ENCODE data around the gene LEKR1. TPM values are rescaled to one million over a fixed set of nuclear protein-coding genes. Genes with fewer than 3 reads are reported as not detected.

LEKR1 gene
- total RNA-seq, 1 donor from 2014 or later = 5.8 TPM

GRCh38 chr3:157042226-157042625, 216.1 kb downstream of the LEKR1 start:
- no peaks in the 10 kb centered on the region for H3K4me1 ChIP-seq
- no peak overlapping the region for H3K27ac ChIP-seq
- no peak for ATAC-seq
- H3K9me3 ChIP-seq = no peaks in the 10 kb centered on the region
- no peaks in the 10 kb centered on the region for H3K36me3 ChIP-seq
- no peak for DNase-seq
- no peak overlapping the region for H3K4me3 ChIP-seq
- intact Hi-C loops (cut with DNase I) = no loop called here
- no peak for TF ChIP-seq CTCF (IDR thresholded peaks at IDR 0.05)
- H3K27me3 ChIP-seq (ENCODE audit: low read depth) = no peaks in the 10 kb centered on the region

GRCh38 chr3:157043771-157044170, 217.6 kb downstream of the LEKR1 start:
- no peak for TF ChIP-seq CTCF (IDR thresholded peaks at IDR 0.05)
- Histone ChIP-seq H3K27ac (no peak overlapping the region), H3K9me3 (no peaks in the 10 kb centered on the region), H3K36me3 (no peaks in the 10 kb centered on the region), H3K27me3 (ENCODE audit: low read depth) (no peaks in the 10 kb centered on the region), H3K4me1 (no peaks in the 10 kb centered on the region), H3K4me3 (no peak overlapping the region)
- intact Hi-C loops (cut with DNase I) = no loop called here
- DNase-seq = no peak
- no peak for ATAC-seq

- no peak overlapping the region for H3K4me3 ChIP-seq
- H3K27ac ChIP-seq = no peak overlapping the region
- no peak for TF ChIP-seq CTCF (IDR thresholded peaks at IDR 0.05)
- ATAC-seq (no peak), DNase-seq (no peak)
- H3K36me3 ChIP-seq = no peaks in the 10 kb centered on the region
- H3K27me3 ChIP-seq (ENCODE audit: low read depth) = no peaks in the 10 kb centered on the region
- H3K9me3 ChIP-seq = no peaks in the 10 kb centered on the region
- intact Hi-C loops (cut with DNase I) = no loop called here
- no peaks in the 10 kb centered on the region for H3K4me1 ChIP-seq
Observed at GRCh38 chr3:157045238-157045850, 219.2 kb downstream of the LEKR1 start.

- Histone ChIP-seq H3K27ac (no peak overlapping the region), H3K36me3 (no peaks in the 10 kb centered on the region), H3K4me1 (no peaks in the 10 kb centered on the region), H3K9me3 (no peaks in the 10 kb centered on the region), H3K4me3 (no peak overlapping the region), H3K27me3 (ENCODE audit: low read depth) (no peaks in the 10 kb centered on the region)
- ATAC-seq = no peak
- intact Hi-C loops (cut with DNase I) = no loop called here
- TF ChIP-seq CTCF (IDR thresholded peaks at IDR 0.05) = no peak
- DNase-seq = no peak
Observed at GRCh38 chr3:157046520-157046919, 220.4 kb downstream of the LEKR1 start.

GRCh38 chr3:157051055-157051454, 224.9 kb downstream of the LEKR1 start:
- no peak for TF ChIP-seq CTCF (IDR thresholded peaks at IDR 0.05)
- H3K27ac ChIP-seq = no peak overlapping the region

More at GRCh38 chr3:157051055-157051454, 224.9 kb downstream of the LEKR1 start:
- H3K4me3 ChIP-seq = no peak overlapping the region
- no peak for ATAC-seq
- no peaks in the 10 kb centered on the region for H3K9me3 ChIP-seq
- intact Hi-C loops (cut with DNase I) = no loop called here
- H3K27me3 ChIP-seq (ENCODE audit: low read depth) = no peaks in the 10 kb centered on the region
- H3K36me3 ChIP-seq = no peaks in the 10 kb centered on the region
- no peaks in the 10 kb centered on the region for H3K4me1 ChIP-seq
- no peak for DNase-seq

Measured in lower lobe of right lung (tissue), 2 donors.